GM20431 (cell line): ENCODE results near the gene COL4A6.

Source experiments
- in situ Hi-C: fragments of 300-500 bp; cut with MseI, MboI; formaldehyde crosslinking; loops from one replicate; pipeline ENCODE4 v1.15.0; 2020; ENCODE audit warnings: low sequenced_read_pairs; ENCODE audit not compliant: unreplicated experiment

COL4A6 gene

DNA sequence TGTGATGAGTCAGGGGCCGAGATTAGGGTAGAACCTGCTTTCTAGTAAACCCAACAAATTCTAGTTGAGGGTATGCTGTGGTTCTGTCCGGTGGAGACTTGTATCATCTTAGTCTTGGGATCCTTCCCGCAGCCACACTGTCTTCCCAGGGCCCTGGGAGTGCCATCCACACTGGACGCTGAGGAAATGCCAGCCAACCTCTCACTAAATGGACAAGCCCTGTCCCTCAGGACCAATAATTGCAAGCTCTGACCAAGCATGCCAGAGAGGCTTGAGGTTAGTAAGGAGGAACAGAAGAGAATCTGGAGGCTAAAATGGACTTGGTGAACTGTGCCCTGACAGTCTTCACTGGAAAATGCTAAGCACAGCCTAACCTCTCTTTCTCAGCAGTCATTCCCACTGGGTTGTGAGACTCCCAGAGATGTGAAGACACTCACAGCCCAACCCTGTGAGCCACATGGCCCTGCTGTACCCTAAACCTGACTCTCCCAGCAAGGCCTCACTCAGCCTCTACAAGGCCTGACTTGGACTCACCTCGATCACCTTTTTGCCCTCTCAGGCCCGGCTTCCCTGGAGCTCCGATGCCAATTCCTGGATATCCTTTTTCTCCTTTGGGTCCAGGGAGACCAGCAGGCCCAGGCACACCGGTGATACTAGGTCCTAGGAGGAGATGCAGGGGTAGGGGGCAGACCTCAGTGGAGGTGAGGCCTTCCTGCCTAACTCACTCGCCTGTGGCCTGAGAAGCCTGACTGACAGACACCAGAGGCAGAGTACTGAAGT is 269.1 kb downstream of the COL4A6 start:
- in situ Hi-C loops = no loop called here

DNA sequence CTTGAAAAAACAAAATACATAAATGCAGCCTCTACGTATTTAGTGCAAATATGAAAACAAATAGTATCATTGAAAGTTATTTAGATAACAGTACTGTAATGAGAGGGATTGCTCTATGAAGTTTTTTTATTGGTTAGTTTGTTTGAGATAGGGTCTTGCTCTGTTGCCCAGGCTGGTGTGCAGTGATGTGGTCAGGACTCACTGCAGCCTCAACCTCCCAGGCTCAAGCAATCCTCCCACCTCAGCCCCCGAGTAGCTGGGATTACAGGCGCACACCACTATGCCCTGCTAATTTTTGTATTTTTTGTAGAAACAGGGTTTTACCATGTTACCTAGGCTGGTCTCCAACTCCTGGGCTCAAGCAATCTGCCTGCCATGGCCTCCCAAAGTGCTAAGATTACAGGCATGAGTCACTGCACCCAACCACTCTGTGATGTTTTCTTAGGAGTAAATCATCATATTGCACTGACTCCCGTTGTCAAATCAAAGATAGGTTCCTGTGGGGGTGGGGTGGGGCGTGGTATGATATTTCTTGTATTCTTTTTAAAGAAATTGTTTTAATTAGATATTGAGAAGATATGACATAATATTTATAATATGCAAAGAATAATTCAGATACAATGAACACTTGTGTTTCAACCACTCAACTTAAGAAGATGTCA is 270.9 kb downstream of the COL4A6 start:
- in situ Hi-C loops = no loop called here

DNA sequence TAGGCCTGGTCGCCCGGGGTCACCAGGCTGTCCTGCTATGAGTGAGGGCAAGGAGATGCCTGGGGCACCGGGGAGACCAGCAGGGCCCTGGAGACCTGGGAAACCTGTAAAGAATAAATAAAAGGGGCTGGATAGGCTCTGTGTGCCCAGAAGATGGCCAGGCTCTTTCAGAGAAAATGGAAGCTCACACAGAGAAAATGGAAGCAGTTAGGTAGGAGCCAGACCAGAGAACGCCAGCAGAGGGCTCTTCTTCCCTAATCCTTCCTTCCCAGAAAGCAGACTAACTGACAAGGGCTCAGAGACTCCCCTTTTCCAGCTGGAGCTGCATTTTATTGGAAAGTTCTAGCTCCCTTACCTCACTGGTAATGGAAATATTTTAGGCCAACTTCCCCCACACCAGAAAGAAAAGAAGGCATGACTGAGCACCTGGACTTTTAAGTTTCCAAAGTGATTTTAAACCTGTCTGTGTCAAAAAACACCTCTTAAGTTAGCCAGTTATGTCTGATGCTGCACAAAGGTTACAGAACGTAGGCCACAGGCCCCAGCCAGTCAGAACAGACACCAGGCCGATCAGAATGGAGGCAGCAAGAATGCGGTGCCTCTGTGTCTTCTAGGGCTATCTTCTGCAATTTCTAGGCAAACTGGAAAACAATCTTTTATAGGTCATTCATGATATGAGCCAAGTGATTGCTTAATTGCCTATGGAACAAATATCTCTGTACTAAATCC is 272.7 kb downstream of the COL4A6 start:
- in situ Hi-C loops = no loop called here

DNA sequence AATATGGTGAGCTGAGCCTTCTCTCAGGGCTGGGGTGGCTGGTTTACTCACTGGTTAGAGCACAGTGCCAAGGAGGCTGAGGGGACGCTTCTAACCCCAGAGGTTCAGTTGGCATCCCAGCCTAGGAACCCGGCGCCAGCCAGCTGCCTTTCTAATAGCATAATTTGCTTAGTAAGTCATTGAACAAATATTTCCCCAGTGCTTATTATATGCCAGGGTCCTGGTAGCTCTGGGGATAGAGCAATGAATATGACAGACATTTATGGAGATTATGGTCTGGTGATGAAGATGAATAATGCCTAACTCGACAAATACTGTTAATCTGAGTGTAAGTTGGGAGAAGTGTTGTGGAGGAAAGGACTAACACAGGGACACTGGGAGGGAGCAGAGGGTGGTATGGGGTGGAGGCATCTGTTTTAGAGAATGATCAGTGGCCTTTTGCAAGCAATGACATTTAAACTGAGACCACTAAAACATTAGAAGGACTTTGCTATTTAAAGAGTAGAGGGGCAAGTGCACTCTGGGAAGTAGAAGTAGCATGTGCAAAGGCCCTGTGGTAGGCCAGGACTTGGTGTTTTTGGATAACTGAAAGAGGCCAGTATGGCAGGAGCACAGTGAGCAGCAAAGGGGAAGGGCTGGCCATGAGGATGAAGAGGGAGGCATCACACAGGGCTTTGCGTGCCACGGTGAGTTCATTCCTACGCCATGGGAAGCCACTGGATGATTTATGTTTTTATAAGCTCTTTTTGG is 274.7 kb downstream of the COL4A6 start:
- in situ Hi-C loops = no loop called here

DNA sequence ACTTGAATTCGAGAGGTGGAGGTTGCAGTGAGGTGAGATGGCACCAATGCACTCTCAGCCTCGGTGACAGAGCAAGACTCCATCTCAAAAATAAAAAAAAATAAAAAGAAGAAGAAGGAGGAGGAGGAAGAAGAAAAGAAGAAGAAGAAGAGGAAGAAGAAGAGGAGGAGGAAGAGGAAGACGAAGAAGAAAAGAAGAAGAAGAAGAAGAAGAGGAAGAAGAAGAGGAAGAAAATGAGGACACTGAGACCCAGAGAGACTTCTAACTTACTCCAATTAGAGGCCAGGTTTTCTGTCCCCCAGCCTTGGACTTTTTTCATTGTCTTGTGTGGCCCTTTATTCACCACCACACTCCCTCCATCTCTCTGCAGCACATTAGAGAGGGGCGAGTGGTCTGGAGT is 276.0 kb downstream of the COL4A6 start:
- in situ Hi-C loops = no loop called here

DNA sequence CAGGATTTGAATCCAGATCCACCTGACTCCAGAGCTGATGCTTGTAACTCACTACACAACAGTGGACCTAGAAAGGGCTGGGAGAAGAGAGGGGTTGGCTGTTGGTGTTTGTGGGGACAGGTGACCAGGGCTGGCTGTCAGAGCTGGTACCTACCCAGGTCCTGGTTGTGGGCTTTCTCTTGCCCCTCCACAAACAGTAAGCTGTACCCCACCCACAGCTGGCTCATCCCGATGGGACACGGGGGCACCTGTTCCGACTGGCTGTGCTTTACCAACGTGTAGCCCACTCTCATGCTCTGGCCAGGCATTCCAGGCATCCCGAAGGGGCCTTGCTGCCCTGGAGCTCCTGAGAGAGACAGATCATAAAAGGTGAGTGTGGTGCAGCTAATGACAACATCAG is 277.9 kb downstream of the COL4A6 start:
- in situ Hi-C loops = no loop called here

DNA sequence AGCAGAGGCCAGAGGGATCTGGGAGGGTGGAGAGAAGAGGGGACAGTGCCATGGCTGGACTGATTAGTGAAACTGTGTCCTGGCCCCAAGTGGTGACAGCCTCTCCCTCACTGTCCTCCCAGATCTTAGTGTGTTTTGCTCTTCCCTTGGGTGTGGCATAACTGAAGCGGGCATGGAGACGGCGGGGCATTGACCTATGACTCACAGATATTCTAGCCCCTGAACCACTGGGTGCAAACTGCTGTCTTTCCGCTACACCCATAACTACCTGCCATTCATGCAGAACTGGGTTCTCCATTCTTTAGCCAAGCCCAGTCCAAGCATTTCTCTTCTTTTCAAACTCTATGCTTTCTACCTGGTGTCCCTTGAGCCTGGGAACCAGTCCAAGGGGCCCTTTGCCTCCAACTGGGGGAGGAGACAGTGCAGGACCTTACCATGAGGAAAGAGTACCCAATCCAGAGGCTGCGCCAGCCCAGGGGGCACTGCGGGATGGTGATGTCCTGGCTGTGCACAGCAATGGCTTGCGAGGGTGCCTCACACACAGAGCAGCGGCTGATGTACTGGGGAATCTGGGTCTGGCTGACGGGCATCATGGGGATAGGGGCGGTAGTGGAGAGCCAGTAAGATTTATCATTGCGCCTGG is 279.1 kb downstream of the COL4A6 start:
- in situ Hi-C loops = no loop called here

DNA sequence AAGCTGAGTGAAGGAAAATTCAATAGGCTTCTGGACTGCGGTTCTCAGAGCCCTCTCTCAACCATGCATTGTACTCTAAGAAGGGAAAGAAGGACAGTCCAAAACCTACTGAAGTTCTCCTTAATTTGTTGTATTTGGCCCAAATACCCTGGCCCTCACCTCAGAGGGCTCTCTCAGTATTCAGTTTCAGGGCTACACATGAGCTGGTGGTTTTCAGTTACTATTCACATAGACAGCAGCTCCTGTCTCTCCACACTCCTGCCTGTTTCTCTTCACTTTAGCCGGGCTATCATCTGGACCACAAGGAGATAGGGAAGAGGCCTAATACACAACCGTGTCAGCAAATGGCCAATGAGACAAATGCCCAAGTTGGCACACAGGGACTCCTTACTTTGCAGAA is 280.6 kb downstream of the COL4A6 start:
- in situ Hi-C loops = no loop called here

DNA sequence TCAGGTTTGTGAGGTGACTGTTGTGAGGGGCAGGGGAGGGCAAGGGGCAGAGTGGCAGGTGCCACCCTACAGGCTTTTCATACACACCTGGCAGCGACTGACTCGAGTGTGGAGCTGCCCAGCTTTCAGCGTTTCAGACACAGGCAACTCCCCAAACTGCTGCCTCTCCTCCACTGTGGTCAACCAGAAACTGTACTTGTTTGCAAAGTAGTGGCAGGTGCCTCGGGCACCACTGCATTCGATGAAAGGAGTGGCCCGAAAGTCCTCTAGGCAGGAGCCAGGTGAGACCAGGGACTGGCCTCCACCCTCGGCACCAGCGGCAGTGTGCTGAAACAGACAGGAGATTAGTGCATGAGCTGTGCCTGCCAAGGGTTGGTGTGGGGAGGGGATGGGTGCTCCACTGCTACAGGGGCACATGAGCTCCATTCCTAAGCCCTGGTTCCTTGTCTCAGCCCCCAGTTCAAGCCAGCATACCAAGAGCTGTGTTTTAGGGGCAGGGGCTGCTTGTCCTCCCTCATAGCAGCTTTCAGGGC is 281.2 kb downstream of the COL4A6 start:
- in situ Hi-C loops = no loop called here

DNA sequence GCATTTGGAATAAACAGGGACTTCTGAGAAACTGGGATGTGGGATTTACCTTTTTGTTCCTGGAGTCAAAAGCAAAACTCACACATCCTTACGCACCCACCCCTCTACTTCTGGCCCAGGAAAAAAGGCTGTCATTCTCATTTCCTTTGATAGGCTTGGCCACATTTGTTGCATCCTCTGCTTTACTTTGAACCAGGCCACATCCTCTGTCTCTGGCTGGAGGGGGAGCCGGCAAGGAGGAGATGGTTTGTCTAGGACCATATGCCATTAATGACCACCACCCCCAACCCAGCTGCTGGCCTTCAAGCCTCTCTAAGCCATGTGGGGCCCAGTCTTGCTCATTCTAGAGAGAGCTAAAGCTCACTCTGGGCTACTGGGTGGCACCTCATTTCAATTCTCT is 282.1 kb downstream of the COL4A6 start:
- in situ Hi-C loops = no loop called here

DNA sequence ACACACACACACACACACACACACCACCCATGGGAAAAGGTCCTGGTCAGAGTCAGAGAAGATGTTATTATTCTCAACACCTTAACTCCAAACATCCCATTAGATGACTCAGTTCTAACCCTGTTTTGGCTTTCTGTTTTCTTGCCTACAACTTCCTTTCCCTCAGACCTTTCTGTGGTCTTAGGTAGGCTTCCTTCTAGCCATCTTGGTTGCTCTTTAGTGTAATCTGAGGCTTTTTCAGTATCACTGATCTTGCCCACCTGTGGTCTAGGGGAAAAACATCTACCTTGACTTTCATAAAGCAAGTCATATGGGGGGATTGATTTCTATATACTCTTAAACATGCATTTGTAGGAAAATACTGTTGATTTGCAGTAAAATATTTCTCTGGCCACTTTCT is 289.7 kb downstream of the COL4A6 start:
- in situ Hi-C loops = no loop called here

DNA sequence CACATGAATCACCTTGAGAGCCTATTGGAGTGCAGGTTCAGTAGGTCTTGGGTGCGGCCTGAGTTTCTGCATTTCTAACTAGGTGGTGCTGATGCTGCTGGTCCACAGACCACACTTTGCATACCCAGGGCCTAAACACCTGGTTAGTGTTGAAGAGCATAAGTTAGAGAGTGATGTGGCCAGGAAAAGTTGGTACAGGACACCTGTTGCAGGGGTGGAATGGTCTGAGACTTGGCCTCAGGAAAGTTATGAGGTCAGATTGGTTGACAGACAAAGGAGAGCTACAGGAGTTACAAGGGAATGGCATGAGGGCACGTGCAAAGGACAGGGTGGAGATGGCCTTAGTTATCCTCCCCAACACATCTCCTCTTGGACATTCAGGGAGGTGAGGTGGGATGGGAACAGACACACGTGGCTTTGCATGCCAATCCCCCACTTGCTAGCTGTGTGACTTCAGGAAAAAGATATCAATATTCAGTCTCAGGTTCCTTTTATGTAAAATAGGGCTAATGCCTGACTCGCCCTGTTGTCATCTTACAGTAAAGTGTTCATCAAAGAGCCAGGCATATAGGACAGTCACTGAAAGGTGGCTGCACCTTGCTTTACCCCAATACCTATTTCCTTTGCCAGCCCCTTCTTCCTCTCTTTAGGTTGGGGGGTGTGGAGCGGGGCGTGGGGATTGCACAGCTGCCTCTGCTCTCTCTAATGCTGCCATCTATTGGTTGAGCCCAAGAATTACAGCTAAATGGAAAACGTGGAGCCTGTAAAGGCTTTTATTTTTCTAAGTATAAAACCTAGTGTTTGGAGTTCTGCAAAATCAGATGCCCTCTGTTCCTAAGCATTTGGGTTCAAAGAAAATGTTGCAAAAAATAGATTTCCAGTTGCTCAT is 299.2 kb downstream of the COL4A6 start:
- in situ Hi-C loops = no loop called here

DNA sequence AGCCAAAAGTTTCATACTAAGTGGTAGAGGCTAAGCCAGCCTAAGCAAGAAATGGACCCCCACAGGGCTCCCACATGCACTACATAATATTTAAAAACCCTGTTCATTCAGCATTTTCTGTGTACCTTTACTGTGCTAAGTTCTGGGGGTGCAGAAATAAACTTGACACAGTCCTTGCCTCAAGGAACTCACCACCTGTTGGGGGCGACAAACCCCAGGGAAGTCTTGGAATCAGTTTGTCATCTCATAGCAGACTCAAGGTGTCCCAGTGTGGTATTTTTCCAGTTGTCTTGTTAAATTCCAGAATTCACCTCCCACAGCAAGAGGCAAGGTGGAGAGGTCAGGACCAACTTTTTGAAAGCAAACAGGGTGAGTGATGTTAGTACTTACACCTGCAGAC is 303.5 kb downstream of the COL4A6 start:
- in situ Hi-C loops = no loop called here

DNA sequence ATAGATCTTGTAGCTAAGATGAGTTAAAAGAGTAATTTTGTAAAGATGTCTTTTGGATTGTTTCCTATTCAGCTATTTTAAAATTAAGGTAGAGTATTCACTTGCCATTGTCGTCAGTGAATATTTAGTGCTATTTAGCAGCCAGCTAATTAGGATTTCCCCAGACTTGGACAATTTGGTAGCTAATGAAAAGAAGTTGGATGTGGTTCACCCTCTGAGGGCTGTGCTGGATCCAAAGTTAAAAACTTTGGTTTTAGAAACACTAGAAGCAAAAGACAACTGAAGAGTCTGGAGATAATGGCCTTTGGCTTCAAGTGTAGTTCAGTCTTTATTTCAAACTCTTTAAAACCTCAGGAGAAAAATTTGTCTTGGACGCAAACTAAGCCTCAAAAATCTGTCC is 305.3 kb downstream of the COL4A6 start:
- in situ Hi-C loops = no loop called here

DNA sequence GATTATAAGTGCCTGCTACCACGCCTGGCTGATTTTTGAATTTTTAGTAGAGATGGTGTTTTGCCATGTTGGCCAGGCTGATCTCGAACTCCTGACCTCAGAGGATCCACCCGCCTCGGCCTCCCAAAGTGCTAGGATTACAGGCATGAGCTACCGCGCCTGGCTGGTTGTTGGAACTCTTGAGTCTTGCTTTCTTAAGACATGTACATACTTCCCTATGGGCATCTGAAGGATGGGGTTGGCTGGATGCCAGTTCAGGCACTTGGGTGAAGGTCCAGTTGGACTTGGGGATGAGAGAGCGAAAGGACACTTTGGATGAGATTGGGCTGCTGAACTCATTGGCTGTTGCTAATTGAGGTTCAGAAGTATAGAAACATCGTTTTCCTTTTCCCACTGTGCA is 306.2 kb downstream of the COL4A6 start:
- in situ Hi-C loops = no loop called here

DNA sequence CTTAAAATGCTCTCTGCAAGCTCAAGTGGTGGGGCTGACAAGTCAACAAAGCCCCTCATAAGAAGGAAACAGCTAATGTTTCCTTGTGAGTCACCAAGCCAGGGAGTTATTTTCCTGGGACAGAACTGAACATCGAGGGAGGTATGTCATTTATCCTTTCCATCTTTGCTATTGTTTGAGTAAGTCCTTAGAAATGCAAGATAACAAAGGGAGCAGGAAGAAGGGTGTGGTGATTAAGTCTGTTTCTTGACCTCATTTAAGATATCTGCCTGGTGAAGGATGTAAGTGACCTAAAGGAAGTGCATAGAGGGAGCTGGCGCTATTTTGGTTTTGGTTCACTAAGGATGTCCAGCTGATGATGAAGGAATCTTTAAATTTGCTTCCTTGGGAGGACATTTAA is 306.8 kb downstream of the COL4A6 start:
- in situ Hi-C loops = no loop called here

DNA sequence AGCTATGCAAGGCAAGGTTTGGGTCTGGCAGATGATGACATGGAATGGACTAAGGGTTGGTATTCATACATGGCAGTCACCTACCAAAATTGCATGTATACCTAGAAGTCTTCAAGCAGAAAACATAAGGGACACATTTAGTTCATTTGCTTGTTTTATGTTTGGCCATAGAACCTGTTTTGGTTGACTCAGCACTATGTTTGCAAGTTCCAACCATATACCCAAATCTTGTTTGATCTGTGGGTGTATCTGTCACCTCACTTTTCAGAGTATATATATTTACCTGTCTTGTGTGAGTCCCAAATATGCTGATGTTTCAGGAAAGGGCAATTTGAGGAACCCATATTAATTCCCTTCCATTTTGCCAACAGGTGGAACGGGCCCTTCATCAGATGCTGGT is 307.3 kb downstream of the COL4A6 start:
- in situ Hi-C loops = no loop called here

DNA sequence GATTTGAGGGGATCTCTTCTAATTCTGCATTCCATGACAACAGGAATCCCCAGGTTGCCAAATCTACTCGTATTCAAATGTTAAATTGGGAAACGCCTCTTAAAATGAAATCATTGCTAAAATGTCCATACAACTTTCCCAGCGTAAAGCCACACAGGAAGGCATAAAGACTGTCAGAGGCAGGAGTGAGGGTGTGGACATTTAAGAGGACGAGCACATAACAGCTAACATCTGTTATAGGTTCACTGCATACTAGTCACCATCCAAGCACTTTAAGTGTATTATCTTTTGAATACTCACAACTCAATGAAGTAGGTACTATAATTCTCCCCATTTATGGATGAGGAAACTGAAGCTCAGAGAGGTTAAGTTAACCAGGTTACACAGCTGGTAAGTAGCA is 311.1 kb downstream of the COL4A6 start:
- in situ Hi-C loops = no loop called here

DNA sequence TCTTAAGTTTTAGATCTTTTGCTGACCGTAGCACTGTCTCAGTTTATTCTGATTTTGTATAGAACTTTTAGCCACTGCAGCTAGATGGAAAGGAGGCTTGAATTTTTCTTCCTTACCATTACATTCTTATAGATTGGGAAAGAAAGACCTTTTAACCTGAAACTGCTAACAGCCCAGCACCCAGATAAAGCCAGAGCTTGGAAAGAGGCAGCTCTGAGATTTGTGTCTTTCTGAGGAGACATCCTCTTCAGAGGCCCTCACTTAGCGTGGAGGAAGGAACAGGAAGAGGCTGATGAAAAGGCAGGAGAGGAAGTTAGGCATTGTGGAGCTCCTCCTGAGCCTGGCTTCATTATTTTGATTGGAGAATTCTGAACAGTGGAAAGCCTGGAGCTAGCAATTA is 311.6 kb downstream of the COL4A6 start:
- in situ Hi-C loops = no loop called here
